Hematopoietic multipotent progenitor cell treated with erythropoietin and hydrocortisone succinate and interleukin-3 and kit ligand, for 4 days (in vitro differentiated cells): Measurements from ENCODE around the gene AKR7A2.
"Not testable (repeated sequence)": the region's sequence is repeated elsewhere in the genome, so short reads cannot be mapped to it uniquely, and the experiment has no call there.

ENCODE experiments used
- DNase-seq: peaks from one replicate; pipeline ENCODE4 v3.0.0-alpha.2; 2015

The AKR7A2 gene

DNA sequence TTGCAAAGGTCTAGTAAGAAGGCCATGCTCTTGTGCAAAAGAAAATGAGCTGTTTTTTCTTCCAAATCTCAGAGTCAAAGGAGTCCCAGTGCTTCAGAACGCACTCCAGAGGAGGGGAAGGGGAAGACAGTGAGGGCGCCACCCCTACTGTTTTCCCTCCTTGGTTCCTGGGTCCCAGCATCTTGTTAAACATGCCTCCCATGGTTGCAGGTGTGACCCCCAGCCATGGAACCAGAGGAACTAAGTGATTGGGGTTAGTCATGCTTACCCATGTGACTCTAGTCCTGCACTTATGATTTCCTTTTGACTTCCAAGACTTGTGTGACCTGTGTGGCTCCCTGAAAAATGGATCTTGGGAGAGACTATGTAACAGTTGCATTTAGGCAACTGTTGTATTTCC is 17.3 kb downstream of the AKR7A2 start:
- no peak for DNase-seq

DNA sequence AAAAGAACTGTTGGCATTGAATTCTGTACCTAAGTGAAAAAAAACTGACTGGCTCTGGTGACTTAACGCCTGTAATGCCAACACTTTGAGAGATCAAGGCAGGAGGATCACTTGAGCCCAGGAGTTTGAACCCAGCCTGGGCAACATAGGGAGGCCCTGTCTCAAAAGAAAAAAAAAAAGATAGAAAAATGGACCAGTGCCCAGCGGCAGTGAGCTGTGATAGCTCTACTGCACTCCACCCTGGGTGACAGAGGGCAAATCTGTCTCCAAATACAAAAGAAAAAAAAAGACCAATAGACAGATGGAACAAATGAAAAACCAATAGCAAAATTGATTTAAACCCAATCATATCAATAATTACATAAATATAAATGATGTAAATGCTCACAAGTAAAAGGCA is 22.7 kb downstream of the AKR7A2 start:
- DNase-seq, result peak; percentile 8

DNA sequence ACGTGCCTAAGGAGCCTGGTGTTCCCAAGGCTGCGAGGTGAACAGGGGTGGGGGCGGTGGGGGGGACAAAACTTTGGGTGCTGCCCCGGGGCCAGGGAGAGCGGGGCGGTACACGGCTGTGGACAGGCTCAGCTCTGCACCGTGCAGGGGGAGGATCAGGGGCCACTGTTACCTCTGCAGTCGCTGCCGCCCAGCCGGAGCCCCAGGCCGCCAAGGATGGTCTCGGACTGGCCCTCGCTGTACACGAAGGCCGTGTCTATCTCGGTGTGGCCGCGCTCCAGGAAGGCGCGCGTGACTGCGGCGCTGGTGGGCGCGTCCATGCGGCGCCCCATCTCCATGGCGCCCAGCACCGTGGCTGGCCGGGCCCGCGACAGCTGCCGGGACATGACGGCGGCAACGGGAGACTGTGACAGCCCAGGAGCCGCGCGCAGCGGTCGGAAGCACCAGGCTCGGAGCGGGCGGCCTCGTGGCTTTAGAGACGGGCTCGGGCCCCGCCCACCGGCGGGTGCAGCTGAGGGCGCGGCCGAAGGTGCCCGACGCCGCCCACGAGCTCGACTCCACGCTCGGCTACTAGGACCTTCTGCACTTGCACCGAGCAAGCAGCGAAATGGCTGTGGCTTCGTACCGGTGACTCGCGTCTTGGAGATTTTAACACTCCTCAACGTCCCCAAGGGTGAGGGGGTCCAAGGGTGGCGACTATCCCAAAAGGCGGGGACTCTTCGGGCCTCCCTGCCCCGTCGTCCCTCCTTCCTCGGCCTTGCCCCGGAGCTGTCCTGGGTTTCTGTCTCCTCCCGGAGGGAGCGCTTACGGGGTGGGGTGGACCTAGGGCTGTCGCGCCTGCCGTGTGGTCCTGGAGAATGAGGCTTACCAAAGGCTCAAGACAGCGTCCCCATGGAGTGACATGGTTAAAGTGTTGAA is 23.4 kb downstream of the AKR7A2 start, which contains the start of gene AKR7A3:
AKR7A3 (minus strand) TSS at position 447 of the 918 bp plus-strand sequence; CDS start at position 386, 61 bp downstream.
- peak; percentile 86 for DNase-seq

DNA sequence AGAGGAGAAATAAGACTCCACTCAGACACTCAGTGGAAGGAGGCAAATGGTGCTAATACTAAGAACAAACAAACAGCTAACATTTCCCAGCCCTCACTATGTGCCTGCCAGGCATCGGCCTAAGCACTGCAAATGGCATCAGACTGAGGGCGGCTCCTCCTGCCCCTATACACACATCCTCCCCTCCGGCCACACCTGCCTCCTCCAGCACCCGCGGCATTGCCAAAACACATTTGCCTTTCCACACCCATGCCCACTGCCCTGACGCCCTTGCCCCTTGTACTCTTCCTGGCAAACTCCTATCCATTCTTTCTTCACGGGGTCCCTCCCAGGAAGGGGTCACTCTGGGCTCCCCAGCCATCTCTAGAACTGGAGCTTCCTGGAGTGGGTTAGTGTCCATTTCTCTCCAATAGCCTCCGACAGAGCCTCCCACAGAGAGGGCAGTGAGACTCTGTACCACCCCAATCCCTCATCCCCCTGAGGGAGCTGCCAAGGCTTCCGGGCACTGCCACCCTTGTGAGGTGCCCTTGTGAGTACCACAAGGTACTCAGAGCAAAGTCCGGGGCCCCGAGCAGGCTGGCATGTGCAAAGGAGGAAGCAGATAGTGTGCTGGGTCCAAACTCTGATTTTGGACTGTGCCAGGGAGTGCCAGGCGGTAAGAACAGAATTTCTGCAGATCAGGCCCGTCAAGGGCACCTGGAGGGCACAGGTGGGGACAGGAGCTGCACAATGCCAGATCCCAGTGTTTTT is 24.3 kb downstream of the AKR7A2 start:
- no peak for DNase-seq

DNA sequence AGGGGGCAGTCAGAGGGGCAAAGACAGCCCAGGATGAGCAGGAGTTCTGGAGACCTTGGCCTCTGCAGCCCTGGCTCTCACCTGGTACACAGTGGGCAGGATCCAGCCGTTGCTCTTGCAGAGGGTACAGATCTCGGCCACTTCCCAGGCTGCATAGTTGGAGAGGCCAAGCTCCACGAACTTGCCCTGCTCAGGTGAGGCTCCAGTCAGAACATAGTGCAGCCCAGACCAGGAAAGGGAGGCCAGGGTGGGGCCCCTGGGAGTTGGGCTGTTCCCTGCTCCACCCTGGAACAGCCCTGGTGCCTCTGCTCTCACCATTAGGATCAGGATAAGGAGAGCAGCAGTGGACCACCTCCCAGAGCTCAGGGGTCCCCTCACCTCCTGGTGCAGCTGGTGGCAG is 26.1 kb downstream of the AKR7A2 start:
- DNase-seq, result not testable (repeated sequence)

DNA sequence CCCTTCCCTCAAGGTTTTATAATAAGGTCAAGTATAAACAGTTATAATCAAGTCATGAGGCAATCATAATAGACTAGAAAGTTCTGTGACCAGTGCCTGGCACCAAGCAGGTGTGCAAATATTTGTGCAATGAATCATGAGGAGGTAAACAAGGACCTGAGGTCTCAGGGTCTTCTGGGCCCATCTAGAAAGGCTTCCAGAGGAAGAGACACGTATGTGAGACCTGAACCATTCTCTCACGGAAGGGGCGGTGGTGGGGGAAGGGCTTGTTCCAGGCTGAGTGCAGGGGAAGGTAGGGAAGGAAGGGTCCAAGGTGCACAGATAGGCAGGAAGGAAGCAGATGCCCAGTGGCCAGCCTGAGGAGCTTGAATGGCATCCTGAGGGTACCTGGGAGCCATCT is 26.6 kb downstream of the AKR7A2 start:
- not testable (repeated sequence) for DNase-seq

DNA sequence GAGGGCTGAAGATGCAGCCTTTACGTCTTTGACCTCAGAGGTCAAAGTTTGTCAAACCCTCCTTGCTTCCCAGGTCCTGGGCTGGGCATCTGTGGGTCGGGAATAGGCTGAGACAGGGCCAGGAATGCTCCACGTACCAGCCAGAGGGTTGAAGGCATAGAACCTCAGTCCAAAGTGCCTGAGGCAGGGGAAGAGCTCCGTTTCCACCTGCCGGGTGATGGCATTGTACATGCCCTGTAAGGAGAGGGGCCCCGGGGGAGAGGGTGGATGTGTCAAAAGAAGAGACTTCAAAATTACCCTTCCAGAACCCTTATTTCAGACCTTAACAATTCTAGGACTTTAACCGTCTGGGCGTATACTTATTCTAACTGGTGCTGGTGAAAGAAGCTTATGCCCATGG is 27.1 kb downstream of the AKR7A2 start:
- DNase-seq, result no peak

DNA sequence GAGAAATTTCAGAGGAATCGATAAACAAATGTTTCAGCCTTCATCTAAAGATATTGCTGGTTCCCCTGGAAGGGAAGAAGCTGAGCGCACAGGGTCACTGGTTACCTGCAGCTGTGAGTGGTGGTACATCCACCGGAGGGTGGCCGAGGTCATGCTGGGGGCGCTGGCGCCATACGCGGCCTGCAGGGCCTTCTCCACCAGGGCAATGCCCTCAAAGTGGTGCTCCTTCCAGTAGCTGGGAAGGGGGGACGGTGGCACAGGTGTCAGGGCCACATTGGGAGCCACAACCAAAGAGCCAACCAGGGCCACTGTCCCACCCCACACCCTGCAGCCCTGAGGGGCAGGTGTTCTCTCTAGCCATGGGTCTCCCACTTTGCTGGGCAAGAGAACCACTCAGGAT is 28.1 kb downstream of the AKR7A2 start:
- DNase-seq, result no peak

DNA sequence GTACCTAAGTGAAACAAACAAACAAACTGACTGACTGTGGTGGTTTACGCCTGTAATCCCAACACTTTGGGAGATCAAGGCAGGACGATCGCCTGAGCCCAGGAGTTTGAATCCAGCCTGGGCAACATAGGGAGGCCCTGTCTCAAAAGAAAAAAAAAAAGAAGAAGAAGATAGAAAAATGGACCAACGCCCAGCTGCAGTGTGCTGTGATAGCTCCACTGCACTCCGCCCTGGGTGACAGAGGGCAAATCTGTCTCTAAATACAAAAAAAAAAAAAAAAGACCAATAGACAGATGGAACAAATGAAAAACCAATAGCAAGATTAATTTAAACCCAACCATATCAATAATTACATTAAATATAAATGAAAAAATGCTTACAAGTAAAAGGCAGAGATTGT is 37.3 kb downstream of the AKR7A2 start:
- peak; percentile 49 for DNase-seq

DNA sequence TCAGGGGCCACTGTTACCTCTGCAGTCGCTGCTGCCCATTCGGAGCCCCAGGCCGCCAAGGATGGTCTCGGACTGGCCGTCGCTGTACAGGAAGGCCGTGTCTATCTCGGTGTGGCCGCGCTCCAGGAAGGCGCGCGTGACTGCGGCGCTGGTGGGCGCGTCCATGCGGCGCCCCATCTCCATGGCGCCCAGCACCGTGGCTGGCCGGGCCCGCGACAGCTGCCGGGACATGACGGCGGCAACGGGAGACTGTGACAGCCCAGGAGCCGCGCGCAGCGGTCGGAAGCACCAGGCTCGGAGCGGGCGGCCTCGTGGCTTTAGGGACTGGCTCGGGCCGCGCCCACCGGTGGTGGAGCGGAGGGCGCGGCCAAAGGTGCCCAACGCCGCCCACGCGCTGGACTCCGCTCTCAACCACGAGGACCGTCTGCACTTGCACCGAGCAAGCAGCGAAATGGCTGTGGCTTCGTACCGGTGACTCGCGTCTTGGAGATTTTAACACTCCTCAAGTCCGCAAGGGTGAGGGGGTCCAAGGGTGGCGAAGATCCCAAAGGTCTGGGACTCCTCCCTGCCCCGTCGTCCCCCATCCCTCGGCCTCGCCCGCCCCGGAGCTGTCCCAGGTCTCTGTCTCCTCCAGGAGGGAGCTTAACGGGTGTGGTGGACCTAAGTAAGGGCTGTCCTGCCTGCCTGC is 38.0 kb downstream of the AKR7A2 start:
- peak; percentile 43 for DNase-seq

DNA sequence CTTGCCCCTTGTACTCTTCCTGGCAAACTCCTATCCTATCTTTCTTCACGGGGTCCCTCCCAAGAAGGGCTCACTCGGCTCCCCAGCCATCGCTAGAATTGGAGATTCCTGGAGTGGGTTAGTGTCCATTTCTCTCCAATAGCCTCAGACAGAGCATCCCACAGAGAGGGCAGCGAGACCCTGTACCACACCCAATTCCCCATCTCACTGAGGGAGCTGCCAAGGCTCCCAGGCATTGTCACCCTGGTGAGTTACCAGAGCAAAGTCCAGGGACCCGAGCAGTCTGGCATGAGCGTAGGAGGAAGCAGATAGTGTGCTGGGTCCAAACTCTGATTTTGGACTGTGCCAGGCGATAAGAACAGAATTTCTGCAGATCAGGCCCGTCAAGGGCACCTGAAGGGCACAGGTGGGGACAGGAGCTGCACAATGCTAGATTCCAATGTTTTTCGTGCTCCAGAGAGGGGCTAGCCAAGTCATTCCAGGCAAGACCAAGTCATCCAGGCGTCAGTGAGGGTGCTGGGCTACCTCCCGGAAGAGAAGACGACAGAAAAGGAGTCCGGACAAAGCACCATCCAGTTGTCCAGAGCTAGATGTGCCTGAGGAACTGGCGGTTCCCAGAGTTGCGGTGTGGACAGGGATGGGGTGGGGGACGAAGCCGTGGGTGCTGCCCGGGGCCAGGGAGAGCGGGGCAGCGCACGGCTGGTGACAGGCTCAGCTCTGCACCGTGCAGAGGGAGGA is 38.7 kb downstream of the AKR7A2 start:
- DNase-seq, result no peak

DNA sequence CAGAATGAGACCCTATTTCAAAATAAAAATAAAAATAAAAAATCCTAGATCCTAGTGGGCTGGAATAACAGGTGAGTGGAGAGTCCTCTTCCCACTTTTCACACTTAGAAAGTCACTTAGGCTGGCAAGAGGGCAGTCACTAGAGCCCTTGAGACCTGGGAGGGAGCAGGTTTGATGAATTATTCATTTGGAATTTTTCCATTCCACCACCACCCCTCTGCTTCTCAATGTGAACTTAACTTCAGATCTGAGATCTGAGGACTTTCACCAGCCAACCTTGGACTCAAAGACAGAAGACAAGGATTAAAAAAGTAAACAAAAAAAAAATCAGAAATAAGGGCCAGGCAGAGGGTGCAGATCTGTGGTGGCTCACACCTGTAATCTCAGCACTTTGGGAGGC is 39.9 kb downstream of the AKR7A2 start:
- no peak for DNase-seq

DNA sequence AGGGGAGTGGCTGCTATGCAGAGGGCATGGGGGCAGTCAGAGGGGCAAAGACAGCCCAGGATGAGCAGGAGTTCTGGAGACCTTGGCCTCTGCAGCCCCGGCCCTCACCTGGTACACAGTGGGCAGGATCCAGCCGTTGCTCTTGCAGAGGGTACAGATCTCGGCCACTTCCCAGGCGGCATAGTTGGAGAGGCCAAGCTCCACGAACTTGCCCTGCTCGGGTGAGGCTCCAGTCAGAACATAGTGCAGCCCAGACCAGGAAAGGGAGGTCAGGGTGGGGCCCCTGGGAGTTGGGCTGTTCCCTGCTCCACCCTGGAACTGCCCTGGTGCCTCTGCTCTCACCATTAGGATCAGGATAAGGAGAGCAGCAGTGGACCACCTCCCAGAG is 41.6 kb downstream of the AKR7A2 start:
- DNase-seq, result not testable (repeated sequence)

DNA sequence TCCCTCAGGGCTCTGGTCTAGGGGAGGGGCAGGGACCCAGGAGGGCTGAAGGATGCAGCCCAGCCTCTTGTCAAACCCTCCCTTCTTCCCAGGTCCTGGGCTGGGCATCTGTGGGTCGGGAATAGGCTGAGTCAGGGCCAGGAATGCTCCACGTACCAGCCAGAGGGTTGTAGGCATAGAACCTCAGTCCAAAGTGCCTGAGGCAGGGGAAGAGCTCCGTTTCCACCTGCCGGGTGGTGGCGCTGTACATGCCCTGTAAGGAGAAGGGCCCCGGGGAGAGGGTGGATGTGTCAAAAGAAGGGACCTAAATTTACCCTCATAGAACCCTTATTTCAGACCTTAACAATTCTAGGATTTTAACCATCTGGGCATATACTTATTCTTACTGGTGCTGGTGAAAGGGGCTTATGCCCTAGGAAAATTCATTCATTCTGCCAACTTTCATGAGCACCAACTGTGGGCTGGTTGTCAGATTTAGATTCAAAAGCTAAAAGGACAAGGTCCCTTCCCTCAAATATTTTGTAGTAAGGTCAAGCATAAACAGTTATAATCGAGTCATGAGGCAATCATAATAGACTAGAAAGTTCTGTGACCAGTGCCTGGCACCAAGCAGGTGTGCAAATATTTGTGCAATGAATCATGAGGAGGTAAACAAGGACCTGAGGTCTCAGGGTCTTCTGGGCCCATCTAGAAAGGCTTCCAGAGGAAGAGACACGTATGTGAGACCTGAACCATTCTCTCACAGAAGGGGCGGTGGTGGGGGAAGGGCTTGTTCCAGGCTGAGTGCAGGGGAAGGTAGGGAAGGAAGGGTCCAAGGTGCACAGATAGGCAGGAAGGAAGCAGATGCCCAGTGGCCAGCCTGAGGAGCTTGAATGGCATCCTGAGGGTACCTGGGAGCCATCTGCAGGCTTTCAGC is 42.3 kb downstream of the AKR7A2 start:
- DNase-seq, result not testable (repeated sequence)

DNA sequence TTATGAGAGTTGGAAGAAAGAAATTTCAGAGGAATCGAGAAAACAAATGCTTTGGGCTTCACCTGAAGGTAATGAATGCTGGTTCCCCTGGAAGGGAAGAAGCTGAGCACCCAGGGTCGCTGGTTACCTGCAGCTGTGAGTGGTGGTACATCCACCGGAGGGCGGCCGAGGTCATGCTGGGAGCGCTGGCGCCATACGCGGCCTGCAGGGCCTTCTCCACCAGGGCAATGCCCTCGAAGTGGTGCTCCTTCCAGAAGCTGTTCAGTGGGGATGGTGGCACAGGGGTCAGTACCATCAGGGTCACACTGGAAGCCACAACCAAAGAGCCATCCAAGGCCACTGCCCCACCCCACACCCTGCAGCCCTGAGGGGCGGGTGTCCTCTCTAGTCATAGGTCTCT is 43.5 kb downstream of the AKR7A2 start:
- DNase-seq, result no peak

DNA sequence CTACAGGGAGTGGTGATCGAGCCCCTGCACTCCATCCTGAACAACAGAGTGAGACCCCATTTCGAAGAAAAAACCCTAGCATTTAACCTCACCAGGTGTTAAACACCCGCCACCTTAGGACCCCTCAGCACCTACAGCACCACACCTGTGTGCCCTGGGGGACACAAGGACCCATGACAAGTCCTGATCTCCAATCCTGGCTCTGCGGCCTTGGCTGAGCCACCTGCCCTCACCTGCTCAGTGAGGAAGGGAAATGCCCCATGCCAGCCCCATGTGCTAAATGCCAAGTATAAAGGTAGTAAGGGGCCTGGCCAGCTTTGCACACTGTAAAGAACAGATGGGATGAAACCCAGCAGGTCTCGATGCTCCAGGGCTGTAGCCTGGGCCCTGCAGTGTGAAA is 49.2 kb downstream of the AKR7A2 start:
- no peak for DNase-seq

DNA sequence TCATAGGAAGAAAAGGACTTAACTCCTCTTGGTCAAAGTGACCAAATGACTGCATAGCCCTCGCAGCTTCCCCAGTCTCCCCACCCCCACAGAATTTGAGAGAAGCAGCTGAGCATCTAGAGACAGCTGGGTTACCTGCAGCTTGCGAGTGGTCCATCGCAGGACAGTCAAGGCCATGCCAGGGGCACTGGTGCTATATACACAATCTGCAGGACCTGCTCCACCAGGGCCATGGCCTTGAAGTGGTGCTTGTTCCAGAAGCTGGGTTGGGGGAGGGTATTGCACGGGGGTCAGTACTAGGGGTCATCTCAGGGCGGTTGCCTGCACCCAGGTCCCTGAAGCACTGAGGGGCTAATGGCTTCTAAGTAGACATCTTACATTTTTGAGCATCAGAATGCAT is 49.9 kb downstream of the AKR7A2 start:
- no peak for DNase-seq

DNA sequence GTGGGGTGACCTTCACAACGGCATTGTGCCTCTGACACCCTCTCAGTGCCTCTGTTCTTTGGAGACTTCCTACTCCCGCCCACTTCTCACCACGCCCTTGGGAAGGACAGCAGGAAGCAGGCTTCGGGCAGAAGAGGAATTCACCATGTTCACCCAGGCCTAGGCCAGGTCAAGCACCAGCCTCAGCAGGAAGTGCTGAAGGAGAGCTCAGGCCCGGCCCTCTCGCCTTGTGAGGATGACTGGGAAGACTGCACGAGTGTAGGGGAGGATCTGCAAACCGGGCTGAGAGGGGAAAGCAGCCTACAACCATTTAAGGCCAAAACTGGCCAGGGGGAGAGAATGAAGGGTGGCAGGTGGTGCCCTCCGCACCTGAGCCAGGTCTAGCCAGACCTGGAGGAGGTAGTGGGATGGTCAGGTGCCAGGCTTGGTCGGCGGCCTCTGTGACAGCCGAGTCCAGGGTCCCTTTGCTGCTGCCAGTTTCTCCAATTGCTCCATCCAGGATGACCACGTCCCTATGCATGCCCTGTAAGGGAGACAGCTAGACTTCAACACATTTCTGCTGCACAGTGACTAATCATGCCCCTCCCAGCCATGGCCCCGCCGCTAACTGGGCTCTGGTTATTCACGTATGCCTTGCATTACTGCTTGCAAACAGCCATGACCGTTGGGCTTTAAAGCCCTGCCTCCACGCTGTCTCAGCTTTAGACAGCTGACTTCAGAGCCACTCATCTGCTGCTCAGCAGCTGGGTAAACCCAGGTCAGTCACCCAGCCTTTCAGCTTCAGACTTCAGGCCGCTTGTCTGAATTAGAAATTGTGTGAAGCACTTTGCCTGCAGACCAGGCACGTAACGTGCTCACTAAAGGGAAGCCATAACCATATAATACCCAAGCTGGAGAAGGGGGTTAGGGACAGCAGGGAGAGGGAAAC is 51.5 kb downstream of the AKR7A2 start:
- DNase-seq, result no peak

DNA sequence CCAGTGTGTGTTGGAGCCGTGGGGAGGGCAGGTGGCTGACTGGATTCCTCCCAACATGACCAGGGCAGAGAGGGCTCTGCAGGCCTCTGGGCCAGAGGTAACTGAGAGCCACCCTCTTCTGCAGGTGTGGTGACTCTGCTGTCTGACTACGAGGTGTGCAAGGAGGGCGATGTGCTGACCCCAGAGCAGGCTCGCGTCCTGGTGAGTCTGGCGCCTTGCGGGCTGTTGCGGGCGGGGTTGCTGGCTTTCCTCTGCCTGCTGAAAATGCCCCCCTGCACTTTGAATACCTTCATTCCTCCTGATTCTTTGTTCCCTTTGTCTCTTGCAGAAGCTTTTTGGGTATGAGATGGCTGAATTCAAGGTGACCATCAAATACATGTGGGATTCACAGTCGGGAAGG is 53.6 kb downstream of the AKR7A2 start:
- no peak for DNase-seq

DNA sequence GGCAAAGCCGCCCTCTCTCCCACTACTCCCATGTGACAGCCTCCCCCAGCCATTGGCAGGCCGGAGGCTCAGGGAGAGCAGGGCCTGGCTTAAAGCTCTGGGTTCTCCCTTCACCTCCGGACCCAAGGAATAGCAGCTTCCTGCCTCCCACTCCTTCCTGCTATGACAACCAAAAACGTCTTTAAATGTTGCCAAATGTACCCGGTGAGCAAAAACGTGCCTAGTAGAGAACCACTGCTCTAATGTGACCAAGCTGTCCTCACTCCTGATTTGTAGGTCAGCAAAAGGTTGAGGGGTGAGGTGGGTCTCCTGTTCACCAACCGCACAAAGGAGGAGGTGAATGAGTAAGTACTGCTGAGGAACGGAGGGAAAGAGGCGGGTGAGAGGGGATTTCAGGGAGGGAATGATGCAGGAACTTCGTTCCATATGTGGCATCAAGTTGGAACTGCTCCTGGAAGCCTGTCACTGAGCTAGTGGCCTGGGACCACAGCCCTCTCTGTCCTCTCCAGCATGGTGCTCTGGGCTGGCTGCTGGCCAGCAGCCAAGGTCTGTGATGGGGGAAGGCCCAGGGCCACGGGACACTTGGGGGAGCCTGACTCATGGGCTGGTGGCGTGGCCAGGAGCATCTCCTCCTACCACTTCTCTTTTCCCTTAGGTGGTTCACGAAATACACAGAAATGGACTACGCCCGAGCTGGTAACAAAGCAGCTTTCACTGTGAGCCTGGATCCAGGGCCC is 54.6 kb downstream of the AKR7A2 start:
- DNase-seq, result no peak
